ENCODE data around the gene MUC5AC.
"Not testable (repeated sequence)": the region's sequence is repeated elsewhere in the genome, so short reads cannot be mapped to it uniquely, and the experiment has no call there.

The MUC5AC gene

DNA sequence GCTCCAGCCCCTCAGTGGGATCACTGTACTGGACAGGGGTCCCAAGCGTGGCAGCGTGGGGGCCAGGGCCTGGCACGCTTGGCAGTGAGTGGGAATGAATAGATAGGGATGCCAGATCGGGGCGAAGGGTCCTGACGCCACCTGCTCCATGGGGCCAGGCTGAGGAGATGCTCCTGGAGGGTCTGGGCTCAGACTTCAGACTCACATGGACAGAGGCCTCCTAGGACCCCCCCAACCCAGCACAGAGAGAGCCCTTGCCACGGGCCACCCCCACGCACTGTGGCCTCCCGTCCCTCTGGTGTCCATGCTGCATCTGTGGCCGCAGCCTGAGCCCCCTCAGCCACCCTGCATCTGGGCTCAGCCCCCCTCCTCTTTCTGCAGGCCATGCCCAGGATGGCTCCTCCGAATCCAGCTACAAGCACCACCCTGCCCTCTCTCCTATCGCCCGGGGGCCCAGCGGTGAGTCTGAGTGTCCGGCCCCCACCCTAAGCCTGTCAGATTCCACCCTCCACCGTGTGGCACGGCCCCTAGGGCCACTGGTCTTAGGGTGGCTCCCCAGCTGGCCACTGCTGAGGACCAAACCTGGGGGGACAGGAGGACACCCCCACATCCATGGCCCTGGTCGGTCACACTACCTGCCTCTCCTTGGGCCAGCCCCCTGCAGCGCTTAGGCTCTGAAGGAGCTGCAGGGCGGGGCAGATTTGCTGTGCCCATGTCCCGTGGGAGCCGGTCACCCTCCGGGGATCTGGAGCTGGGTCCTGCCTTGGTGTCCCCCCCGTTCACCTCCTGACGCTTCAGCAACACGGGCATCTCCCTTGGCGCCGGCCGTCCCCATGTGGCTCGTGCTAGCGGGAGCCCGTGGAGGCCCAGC, 2.7 kb downstream of the MUC5AC start:
- H3K36me3 Mint-ChIP-seq (ENCODE audit: low read depth) = no peaks in the 10 kb centered on the region
- no peaks in the 10 kb centered on the region for H3K27me3 Mint-ChIP-seq
- H3K4me1 Mint-ChIP-seq (ENCODE audit: low read depth) = no peaks in the 10 kb centered on the region
- DNase-seq = peak; percentile 14
- no peak overlapping the region for H3K4me3 Mint-ChIP-seq
- no peak overlapping the region for H3K27ac Mint-ChIP-seq
- H3K9me3 Mint-ChIP-seq = no peaks in the 10 kb centered on the region

DNA sequence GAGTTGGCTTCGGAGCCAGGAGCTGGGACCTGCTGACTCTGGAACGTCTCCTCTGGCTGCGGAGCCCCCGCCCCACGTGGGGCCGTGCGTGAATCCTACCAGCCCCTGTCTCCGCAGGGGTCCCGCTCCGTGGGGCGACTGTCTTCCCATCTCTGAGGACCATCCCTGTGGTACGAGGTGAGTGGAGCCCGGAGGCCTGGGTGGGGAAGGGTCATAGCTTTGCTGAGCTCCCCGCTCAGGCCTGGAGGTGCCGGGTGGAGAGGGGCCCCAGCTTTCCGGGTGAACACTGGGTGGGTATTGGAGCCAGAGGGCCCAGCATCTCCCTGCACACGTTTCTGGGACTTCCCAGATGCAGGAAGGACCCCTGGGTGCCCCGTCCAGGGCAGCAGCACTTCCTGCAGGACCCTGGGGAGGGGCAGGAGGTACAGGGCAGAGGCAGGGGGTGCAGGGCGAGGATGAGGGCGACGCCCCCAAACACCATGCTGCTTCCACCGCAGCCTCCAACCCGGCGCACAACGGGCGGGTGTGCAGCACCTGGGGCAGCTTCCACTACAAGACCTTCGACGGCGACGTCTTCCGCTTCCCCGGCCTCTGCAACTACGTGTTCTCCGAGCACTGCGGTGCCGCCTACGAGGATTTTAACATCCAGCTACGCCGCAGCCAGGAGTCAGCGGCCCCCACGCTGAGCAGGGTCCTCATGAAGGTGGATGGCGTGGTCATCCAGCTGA, 3.8 kb downstream of the MUC5AC start:
- no peak overlapping the region for H3K27ac Mint-ChIP-seq
- no peaks in the 10 kb centered on the region for H3K4me1 Mint-ChIP-seq (ENCODE audit: low read depth)
- no peaks in the 10 kb centered on the region for H3K27me3 Mint-ChIP-seq
- no peaks in the 10 kb centered on the region for H3K36me3 Mint-ChIP-seq (ENCODE audit: low read depth)
- no peak for DNase-seq
- H3K4me3 Mint-ChIP-seq = no peak overlapping the region
- H3K9me3 Mint-ChIP-seq = no peaks in the 10 kb centered on the region

DNA sequence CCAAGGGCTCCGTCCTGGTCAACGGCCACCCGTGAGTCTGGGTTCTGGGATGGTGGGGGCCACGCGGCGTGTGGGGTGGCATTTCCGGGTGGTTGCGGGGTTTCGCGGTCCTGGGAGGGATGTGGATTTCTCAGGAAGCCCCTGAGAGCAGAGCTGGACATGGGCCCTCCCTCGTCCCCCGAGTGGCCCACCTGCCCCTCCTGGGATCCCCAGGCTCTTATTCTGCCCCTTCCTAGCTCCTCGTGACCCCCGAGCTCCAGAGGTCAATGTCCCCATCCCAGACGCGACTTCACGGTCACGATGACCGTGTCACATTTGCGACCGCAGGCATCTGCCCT, 4.4 kb downstream of the MUC5AC start:
- no peak overlapping the region for H3K4me3 Mint-ChIP-seq
- H3K36me3 Mint-ChIP-seq (ENCODE audit: low read depth) = no peaks in the 10 kb centered on the region
- no peaks in the 10 kb centered on the region for H3K9me3 Mint-ChIP-seq
- no peak for DNase-seq
- H3K27me3 Mint-ChIP-seq = no peaks in the 10 kb centered on the region
- H3K27ac Mint-ChIP-seq = no peak overlapping the region
- H3K4me1 Mint-ChIP-seq (ENCODE audit: low read depth) = no peaks in the 10 kb centered on the region

DNA sequence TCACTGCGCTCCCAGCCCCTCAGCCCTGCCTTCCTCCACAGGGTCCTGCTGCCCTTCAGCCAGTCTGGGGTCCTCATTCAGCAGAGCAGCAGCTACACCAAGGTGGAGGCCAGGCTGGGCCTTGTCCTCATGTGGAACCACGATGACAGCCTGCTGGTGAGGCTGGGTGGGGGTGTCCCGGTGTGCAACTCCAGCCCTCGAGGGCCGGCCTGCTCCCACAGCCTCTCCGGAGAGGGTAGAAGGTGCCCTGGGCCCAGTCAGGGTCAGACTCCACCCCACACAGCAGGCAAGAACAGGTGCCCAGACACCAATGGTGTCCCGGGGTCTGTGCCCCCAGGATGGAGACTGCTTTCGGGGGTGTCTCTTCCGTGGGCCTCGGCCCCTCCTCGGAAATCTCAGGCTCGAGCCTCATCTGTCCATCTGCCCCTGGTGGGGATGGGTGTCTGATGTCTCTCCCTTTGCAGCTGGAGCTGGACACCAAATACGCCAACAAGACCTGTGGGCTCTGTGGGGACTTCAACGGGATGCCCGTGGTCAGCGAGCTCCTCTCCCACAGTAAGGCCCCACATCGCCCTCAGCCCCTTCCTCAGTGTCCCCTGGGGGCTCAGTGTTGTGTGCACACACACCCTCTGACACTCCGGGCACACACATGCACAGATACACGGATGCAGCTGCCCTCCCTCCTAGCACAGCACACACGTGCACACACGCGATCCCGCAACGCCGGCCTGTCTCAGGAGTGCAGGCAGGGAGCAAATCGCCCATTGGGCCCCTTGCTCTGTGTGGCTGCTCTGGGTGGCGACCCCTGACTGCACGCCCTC, 4.9 kb downstream of the MUC5AC start:
- no peaks in the 10 kb centered on the region for H3K27me3 Mint-ChIP-seq
- H3K4me1 Mint-ChIP-seq (ENCODE audit: low read depth) = no peaks in the 10 kb centered on the region
- H3K9me3 Mint-ChIP-seq = no peaks in the 10 kb centered on the region
- H3K27ac Mint-ChIP-seq = no peak overlapping the region
- H3K4me3 Mint-ChIP-seq = no peak overlapping the region
- DNase-seq = no peak
- no peaks in the 10 kb centered on the region for H3K36me3 Mint-ChIP-seq (ENCODE audit: low read depth)

DNA sequence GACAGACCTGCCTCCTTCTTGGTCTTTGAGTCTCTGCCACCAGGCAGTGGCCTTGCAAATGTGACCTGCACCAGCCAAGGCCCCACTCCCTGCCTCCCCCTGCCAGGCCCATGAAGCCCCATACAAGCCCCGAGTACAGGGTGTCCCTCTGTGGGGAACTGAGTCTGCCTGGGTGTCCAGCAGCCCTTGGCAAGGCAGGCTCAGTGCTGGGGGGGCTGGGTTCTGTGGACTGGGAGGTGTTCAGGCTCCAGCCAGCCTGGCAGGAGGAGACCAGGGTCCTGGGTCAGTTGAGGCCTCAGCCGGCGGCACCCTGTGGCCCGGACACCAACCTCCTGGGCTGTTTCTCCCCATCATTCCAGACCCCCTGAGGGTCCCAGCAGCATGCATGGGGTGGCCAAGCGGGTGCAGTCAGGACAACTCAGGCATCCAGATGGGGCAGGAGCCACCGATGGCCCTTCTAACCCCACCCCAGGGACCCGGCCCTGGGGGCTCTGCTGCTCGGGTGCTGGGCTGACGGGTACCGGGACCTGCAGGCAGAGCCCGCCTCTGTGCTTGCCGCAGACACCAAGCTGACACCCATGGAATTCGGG, 5.7 kb downstream of the MUC5AC start:
- Mint-ChIP-seq H3K4me3 (no peak overlapping the region), H3K27ac (no peak overlapping the region), H3K4me1 (ENCODE audit: low read depth) (no peaks in the 10 kb centered on the region), H3K27me3 (no peaks in the 10 kb centered on the region), H3K36me3 (ENCODE audit: low read depth) (no peaks in the 10 kb centered on the region), H3K9me3 (no peaks in the 10 kb centered on the region)
- no peak for DNase-seq

DNA sequence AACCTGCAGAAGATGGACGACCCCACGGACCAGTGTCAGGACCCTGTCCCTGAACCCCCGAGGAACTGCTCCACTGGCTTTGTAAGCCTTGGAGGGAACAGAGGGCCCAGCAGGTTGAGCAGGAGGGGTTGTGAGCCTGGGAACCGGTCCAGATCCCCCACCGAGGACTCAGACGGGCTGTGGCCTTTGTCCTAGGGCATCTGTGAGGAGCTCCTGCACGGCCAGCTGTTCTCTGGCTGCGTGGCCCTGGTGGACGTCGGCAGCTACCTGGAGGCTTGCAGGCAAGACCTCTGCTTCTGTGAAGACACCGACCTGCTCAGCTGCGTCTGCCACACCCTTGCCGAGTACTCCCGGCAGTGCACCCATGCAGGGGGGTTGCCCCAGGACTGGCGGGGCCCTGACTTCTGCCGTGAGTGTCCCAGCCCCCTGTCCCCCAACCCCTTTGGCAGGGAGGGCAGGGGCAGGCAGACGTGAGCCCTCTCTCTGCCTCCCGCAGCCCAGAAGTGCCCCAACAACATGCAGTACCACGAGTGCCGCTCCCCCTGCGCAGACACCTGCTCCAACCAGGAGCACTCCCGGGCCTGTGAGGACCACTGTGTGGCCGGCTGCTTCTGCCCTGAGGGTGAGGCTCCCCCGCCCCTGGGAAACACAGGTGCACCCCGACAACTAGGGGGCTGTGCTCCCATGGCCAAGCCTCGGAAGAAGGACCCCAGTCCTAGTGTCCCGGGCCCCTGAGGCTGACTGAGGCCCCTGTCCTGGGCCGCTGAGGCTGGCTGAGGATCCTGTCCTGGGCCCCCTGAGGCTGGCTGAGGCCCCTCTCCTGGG, 6.4 kb downstream of the MUC5AC start:
- H3K36me3 Mint-ChIP-seq (ENCODE audit: low read depth) = no peaks in the 10 kb centered on the region
- DNase-seq = no peak
- H3K27me3 Mint-ChIP-seq = no peaks in the 10 kb centered on the region
- no peak overlapping the region for H3K27ac Mint-ChIP-seq
- H3K4me1 Mint-ChIP-seq (ENCODE audit: low read depth) = no peaks in the 10 kb centered on the region
- H3K4me3 Mint-ChIP-seq = no peak overlapping the region
- no peaks in the 10 kb centered on the region for H3K9me3 Mint-ChIP-seq

DNA sequence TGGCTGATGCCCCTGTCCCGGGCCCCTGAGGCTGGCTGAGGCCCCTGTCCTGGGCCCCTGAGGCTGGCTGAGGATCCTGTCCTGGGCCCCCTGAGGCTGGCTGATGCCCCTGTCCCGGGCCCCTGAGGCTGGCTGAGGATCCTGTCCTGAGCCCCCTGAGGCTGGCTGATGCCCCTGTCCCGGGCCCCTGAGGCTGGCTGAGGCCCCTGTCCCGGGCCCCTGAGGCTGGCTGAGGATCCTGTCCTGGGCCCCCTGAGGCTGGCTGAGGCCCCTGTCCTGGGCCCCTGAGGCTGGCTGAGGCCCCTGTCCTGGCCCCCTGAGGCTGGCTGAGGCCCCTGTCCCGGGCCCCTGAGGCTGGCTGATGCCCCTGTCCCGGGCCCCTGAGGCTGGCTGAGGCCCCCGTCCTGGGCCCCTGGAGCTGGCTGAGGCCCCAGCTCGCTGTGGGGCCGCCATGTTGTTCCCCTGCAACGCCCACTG, 7.1 kb downstream of the MUC5AC start:
- not testable (repeated sequence) for H3K9me3 Mint-ChIP-seq; H3K4me3 Mint-ChIP-seq; H3K4me1 Mint-ChIP-seq (ENCODE audit: low read depth); H3K27ac Mint-ChIP-seq; H3K36me3 Mint-ChIP-seq (ENCODE audit: low read depth); H3K27me3 Mint-ChIP-seq; DNase-seq

DNA sequence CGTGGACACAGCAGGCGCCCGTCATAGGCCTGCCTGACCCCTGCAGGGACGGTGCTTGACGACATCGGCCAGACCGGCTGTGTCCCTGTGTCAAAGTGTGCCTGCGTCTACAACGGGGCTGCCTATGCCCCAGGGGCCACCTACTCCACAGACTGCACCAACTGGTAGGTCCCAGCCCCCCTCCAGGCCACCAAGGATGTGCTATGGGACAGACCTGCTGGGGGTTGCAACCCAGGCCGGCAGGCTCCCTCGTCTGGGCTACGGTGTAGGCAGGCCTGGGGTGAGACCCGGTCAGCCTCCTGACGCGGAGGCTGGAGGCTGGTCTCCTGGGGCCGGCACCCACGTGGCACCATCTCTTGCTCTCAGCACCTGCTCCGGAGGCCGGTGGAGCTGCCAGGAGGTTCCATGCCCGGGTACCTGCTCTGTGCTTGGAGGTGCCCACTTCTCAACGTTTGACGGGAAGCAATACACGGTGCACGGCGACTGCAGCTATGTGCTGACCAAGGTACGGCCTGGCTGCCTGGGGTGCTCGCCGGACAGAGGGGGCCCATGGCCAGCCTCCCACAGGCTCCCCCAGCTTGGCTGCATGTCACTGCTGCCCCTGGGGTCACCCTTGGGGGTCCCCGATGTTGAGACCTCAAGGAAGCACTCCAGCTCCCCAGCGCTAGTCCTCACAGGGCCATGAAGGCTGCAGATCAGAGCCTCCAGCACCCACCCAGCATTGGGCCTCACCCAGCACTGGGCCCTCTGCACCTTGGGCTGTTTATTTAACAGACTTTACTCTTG, 7.7 kb downstream of the MUC5AC start:
- H3K27me3 Mint-ChIP-seq = no peaks in the 10 kb centered on the region
- no peak overlapping the region for H3K4me3 Mint-ChIP-seq
- no peaks in the 10 kb centered on the region for H3K4me1 Mint-ChIP-seq (ENCODE audit: low read depth)
- no peak overlapping the region for H3K27ac Mint-ChIP-seq
- H3K36me3 Mint-ChIP-seq (ENCODE audit: low read depth) = no peaks in the 10 kb centered on the region
- DNase-seq = no peak
- no peaks in the 10 kb centered on the region for H3K9me3 Mint-ChIP-seq

DNA sequence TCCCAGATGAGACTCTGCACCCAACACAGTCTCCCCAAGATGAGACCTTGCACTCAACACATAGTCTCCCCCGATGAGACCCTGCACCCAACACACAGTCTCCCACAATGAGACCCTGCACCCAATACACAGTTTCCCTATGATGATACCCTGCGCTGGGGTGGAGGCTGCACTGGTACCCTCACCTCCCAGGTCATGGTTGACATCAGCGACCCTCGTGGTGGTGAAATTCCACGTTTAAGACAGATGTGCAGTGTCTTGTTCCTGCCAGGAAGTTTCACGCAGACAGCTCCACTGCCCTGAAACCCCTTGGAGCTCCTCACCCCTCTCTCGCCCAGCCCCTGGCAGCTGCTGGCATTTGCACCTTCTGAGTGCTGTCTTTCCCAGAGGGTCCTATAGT, 9.5 kb downstream of the MUC5AC start:
- Mint-ChIP-seq H3K4me3 (no peak overlapping the region), H3K4me1 (ENCODE audit: low read depth) (no peaks in the 10 kb centered on the region), H3K27ac (no peak overlapping the region), H3K36me3 (ENCODE audit: low read depth) (no peaks in the 10 kb centered on the region), H3K9me3 (no peaks in the 10 kb centered on the region), H3K27me3 (no peaks in the 10 kb centered on the region)
- no peak for DNase-seq

DNA sequence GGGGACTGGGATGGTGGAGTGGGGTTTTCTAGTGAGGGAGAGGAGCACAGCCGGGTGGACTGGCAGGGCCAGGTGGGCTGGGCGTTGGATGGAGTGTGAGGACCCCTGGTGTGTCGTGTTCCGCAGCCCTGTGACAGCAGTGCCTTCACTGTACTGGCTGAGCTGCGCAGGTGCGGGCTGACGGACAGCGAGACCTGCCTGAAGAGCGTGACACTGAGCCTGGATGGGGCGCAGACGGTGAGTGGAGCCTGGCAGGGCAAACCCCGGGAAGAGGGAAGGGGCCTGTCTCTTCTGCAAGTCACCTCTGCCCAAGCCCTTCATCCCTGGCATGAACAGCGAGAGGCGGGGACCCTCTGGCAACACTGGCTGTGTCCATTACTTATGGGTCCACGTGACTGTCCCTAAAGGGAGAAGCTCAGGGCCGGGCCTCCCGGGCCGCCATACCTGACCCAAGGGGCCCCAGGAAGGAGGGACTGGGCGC, 10.0 kb downstream of the MUC5AC start:
- Mint-ChIP-seq H3K4me1 (ENCODE audit: low read depth) (no peaks in the 10 kb centered on the region), H3K27me3 (no peaks in the 10 kb centered on the region), H3K36me3 (ENCODE audit: low read depth) (no peaks in the 10 kb centered on the region), H3K9me3 (no peaks in the 10 kb centered on the region), H3K27ac (no peak overlapping the region), H3K4me3 (no peak overlapping the region)
- DNase-seq = no peak

DNA sequence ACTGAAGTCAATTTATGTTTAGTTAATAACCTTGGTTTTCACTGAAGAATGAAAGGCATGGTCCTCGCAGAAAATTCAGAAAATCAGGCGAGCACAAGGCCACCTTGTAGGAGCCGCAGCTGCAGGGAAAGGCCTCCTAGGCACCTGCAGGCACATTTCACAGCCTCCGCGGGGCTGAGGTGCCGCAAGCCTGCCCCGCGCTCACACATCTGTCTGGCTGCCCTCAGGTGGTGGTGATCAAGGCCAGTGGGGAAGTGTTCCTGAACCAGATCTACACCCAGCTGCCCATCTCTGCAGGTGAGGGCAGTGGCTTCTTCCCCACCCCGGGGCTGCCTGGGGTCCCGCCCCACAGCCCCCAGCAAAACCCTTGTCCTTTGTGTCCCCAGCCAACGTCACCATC, 10.5 kb downstream of the MUC5AC start:
- Mint-ChIP-seq H3K36me3 (ENCODE audit: low read depth) (no peaks in the 10 kb centered on the region), H3K9me3 (no peaks in the 10 kb centered on the region), H3K27me3 (no peaks in the 10 kb centered on the region), H3K27ac (no peak overlapping the region), H3K4me1 (ENCODE audit: low read depth) (no peaks in the 10 kb centered on the region), H3K4me3 (no peak overlapping the region)
- DNase-seq = no peak

DNA sequence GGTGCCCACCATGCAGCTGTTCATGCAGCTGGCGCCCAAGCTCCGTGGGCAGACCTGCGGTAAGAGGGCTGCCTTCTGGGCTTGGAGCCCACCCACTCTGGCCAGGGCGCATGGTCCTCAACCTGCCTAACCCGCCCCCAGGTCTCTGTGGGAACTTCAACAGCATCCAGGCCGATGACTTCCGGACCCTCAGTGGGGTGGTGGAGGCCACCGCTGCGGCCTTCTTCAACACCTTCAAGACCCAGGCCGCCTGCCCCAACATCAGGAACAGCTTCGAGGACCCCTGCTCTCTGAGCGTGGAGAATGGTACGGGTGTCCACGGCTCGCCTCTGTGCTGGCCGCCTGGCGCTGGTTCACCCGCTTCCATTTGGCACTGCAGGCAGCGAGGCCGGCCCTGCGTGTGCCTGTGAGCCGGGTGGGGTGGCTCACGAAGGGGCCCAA, 11.0 kb downstream of the MUC5AC start:
- Mint-ChIP-seq H3K27me3 (no peaks in the 10 kb centered on the region), H3K9me3 (no peaks in the 10 kb centered on the region), H3K4me3 (no peak overlapping the region), H3K27ac (no peak overlapping the region), H3K36me3 (ENCODE audit: low read depth) (no peaks in the 10 kb centered on the region), H3K4me1 (ENCODE audit: low read depth) (no peaks in the 10 kb centered on the region)
- no peak for DNase-seq

All from activated T-cell treated with anti-CD3 and anti-CD28 coated beads, Interleukin-2, amount 50 U/mL, for 24 hours (primary cell).